SHP77 (cell line): Measurements from ENCODE around the gene ENTPD5.
A peak's percentile ranks its signal among the peaks of the same experiment; 100 is the strongest.
"Not testable (repeated sequence)": the region's sequence is repeated elsewhere in the genome, so short reads cannot be mapped to it uniquely, and the experiment has no call there.

Experiments
- DNase-seq, 2 experiments: peaks; one replicate each; lab custom pipeline; 2025; lab: John Stamatoyannopoulos, UW

The ENTPD5 gene

DNA sequence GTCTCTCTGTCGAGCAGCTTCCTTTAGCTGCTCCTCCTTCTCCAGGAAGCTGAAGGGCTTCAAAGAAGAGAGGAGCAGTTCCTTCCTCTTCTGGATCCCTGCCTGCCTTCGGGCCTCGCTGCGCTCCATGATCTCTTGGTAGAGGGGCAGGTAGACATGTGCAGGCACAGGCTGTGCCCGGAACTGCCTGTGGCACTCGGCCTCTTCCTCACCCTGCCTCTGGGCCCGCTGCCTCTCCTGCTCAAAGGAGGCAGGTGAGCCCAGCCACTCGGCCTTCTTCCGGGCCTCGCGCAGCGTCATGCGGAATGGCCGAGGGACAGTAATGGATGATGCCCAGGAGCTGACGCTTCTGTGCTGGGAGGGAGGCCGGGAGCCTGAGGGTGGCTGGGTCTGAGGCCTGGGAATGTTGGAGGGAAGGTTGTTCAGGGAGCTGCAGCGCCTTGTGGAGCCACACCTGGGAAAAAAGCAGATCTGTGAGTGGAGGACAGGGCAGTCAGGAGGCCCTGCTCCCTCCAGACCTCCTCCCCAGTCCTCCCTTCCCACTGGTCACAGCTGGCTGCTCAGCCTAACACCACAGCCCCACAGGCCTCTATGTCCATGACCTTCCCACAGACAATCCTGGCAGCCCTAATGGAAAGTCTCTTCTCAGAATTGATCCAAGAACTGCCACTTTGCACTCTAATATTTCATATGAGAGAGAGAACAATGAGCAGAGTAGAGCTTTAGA lies 74.5 kb downstream of the ENTPD5 start:
- DNase-seq, result no peak

DNA sequence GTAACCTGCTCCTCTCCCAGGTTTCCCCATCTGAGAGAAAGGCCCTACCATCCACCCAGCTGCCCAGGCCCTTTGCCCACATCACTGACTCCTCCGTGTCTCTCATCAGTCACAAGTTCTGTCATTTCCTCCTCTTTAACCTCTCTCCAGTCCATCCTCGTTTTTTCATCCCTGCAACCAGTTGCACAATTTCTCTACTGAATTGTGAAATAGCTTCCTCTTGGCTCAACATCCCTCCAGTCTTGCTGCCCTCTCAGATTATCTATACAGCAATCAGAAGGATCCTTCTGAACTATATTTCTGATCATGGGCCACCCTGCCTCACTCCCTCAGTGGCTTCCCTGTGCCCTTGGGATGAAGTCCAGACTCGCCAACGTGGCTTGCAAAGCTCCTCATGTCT lies 76.0 kb downstream of the ENTPD5 start:
- DNase-seq, result no peak

DNA sequence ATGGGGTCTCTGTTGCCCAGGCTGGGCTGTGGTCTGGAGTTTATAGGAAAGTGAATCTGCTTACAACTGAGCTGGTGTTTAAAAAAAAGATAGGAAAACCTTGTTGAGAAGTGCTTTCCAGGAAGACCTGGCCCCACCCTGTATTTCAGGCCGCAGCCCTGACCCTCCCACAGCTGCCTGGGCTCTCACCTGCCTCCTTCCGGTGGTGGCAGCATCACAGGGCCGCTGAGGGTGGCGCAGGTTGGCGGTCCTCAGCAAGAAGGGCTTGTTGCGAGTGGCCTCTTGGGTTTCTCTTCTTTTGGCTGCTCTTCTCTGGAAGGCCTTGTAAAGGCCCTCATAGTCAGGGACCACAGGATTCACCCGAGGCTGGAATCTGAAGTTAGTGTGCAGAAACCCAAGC lies 76.9 kb downstream of the ENTPD5 start:
- DNase-seq, result no peak

DNA sequence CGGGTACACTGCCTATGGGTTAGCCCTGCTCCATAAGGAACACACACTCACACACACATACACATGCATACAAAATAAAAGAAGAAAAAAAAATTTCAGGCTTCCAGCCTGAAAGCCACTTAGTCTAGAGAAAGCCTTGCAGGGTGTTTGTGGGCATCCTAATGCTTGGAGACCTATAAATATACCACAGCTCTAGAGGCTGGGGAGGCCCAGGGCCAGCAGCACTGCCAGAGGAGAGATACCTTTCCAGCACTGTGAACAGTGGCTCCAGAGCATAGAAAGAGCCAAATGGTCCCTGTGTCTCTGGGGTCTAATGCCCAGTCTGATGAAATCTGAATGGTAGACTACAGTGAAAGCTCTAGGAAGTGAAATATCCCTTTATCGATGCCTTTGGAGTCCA lies 82.1 kb downstream of the ENTPD5 start:
- DNase-seq, result no peak

DNA sequence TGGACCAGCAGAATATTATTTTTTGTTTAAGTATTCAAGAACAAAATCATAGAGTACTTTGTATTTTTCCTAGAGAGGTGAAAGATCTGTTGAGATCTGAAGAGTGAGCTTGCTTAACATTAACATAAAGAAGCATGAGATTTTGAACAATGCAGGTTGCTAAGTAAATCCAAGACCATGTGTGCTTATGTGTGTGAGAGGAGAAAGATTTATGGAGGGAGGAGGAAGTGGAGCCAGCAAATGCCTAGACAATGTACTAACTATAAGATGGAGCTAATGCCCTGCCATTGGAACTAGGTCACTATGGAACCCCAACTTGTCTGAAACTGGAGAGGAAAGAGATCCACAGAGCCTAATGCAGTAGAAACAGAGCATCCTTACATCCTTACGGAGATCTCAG lies 82.5 kb downstream of the ENTPD5 start:
- DNase-seq, result no peak

DNA sequence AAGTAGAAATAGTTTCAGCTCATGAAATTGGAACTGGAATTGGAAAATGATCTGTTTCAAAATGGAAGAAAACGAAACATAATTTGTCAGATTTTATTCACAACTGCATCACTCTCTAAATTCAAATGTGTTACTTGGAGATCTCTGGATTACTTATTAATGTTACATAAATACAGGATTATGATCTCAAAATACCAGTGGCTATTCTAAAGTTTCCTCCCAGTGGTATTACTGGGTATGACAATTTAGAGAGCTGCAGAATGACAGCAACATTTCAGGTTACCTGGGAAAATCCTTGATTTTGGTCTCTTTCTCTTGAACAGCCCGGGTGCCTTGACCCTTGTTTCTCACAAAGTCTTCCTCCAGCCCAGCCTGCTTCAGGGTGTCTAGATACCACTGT lies 83.4 kb downstream of the ENTPD5 start:
- DNase-seq, result peak in 1 of 2 experiments; percentile 5

DNA sequence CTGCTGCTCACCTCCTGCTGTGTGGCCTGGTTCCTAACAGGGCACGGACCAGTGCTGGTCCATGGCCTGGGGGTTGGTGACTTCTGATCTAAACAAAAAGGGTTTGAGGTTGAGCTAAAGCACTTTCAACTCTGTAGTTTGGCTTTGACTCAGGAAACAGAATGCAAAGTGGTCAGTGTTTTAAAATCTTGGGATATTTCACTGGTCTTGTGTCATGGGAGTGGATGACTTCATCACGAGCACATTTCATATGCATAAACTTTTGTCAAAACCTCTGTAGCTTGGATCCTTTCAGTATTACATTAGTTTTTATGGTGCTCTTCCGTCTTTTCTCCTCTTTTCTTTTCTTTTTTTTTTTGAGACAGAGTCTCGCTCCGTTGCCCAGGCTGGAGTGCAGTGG lies 94.8 kb downstream of the ENTPD5 start:
- DNase-seq, result no peak

DNA sequence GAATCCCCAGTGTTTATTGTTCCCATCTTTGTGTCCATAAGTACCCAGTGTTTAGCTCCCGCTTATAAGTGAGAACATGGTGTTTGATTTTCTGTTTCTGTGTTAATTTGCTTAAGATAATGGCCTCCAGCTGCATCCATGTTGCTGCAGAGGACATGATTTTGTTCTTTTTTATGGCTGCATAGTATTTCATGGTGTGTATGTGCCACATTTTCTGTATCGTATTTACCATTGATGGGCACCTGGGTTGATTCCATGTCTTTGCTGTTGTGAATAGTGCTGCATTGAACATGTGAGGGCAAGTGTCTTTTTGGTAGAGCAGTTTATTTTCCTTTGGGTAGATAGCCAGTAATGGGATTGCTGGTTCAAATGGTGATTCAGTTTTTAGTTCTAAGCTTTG lies 99.6 kb downstream of the ENTPD5 start:
- DNase-seq, result not testable (repeated sequence)

DNA sequence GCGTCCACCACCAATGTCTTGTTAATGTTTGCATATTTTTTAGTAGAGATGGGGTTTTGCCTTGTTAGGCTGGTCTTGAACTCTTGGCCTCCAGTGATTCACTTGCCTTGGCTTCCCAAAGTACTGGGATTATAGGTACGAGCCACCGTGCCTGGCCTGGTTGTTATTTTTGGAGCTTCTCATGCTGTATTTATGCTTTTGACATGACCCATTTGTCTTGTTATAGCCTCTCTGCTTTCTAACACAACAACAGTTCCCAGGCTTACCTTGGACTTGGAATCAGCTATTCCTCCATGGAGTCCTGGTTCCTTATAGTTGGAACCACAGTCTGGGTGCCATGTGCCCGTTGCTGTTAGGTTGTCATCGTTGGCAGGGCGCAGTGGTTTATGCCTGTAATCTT lies 102.8 kb downstream of the ENTPD5 start:
- no peak for DNase-seq

DNA sequence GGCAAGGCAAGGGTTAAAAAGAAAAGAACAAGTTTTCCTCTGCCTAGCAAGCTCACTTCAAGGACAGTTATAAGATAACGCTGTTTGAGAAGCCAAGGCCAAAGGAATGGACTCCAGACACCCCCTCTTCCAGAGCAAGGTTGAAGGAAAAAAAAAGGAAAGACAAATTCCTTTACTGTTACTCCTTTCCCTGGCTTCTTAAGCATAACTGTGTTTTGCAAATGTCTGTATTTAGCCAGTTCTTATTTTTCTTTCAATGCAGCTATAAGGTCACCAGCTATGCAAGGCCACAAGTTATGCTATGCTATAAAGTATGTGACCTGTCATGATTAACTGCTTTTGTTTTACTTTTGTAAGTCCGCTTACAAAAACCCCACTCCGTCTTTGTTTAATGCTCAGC lies 105.8 kb downstream of the ENTPD5 start:
- DNase-seq, result no peak

DNA sequence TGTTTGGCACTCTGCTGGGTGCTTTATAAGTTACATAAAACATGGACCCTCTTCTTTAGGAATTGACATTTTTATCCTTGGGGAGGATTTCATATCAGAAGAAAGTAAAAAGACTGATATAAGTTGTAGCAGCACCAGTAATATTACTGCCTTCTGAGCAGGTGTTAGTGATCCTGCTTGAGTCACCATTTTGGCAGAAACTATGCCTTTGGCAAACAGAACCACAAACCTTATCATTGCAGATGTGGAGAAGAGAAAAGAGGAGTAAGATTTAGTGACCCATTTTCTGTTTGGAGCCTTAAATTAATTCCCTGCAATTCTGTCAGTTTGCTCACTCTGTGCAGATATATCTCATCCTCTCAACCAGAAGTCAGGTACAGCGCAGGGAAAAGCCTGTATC lies 109.4 kb downstream of the ENTPD5 start:
- no peak for DNase-seq
